Measurements from ENCODE around the gene LETM1.

DNA sequence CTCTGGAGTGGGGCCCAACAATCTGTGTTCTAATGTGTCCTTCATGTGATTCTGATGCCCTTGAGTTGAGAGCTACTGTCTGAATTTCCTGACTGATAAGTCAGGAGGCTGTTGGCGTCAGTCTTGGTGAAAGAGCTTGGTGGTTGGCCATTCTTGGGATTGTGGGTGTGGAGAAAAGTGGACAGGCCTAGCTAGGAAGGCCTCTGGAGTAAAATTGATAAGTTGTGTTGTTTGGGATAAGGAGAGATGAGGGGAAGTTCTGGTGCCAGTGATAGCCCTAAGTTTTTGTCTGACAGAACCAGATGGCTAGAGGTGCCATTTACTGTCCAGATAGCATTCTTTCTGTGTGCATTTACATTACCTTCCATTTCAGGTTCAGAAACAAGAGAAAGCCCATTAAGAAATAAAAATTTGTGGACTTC, 26.9 kb upstream of the LETM1 start:
- TF ChIP-seq POLR2AphosphoS5 (IDR thresholded peaks at IDR 0.05; ENCODE audit: insufficient read depth in 1 of 2, low read depth in 1 of 2) (no peak), POLR2A (IDR thresholded peaks at IDR 0.05) (no peak)
- TF ChIP-seq, protein P1, sequence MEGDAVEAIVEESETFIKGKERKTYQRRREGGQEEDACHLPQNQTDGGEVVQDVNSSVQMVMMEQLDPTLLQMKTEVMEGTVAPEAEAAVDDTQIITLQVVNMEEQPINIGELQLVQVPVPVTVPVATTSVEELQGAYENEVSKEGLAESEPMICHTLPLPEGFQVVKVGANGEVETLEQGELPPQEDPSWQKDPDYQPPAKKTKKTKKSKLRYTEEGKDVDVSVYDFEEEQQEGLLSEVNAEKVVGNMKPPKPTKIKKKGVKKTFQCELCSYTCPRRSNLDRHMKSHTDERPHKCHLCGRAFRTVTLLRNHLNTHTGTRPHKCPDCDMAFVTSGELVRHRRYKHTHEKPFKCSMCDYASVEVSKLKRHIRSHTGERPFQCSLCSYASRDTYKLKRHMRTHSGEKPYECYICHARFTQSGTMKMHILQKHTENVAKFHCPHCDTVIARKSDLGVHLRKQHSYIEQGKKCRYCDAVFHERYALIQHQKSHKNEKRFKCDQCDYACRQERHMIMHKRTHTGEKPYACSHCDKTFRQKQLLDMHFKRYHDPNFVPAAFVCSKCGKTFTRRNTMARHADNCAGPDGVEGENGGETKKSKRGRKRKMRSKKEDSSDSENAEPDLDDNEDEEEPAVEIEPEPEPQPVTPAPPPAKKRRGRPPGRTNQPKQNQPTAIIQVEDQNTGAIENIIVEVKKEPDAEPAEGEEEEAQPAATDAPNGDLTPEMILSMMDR (IDR thresholded peaks at IDR 0.05) = no peak
